Breast epithelium (tissue), 4 donors: ENCODE results near the gene HOXB4. TPM values are rescaled to one million over a fixed set of nuclear protein-coding genes. Genes with fewer than 3 reads are reported as not detected.

Experiments
- DNase-seq, 2 donors: peaks; one replicate each; pipeline ENCODE4 v3.0.0-alpha.2; 2019; ENCODE audit warnings: low spot score in 2 of 2
- H3K27ac ChIP-seq, 2 donors: fragments of 200-600 bp; sonication (generic) in 1 of 2; one replicate each; pipeline ENCODE4 v1.5.1; 2016 to 2019; ENCODE audit warnings: mild to moderate bottlenecking in 1 of 2
- H3K27me3 ChIP-seq, 2 donors: fragments of 200-600 bp; sonication (generic) in 1 of 2; one replicate each; pipeline versions ENCODE4 v1.5.1 to v1.6.0; 2017 to 2019; ENCODE audit warnings: control low read depth in 1 of 2, mild to moderate bottlenecking in 1 of 2
- H3K36me3 ChIP-seq: fragments of 200-600 bp; one replicate; pipeline ENCODE4 v1.5.1; 2019
- H3K4me1 ChIP-seq, 2 donors: fragments of 200-600 bp; sonication (generic); one replicate each; pipeline ENCODE4 v1.5.1; 2016 to 2019; ENCODE audit warnings: control low read depth in 1 of 2
- H3K4me3 ChIP-seq, 3 donors: fragments of 200-600 bp; sonication (generic); 1 replicate in 2 of 3; 2 replicates in 1 of 3; pipeline ENCODE4 v1.5.1; 2016 to 2019; ENCODE audit warnings: mild to moderate bottlenecking in 3 of 3, moderate library complexity in 2 of 3
- H3K9me3 ChIP-seq, 2 donors: fragments of 200-600 bp; sonication (generic) in 1 of 2; one replicate each; pipeline ENCODE4 v1.5.1; 2016 to 2019; ENCODE audit warnings: control low read depth in 1 of 2
- POLR2A ChIP-seq: fragments of 450-650 bp; IDR thresholded peaks from one replicate; pipeline ENCODE4 v1.6.1; 2016; ENCODE audit warnings: antibody characterized with exemption, mild to moderate bottlenecking, moderate library complexity
- POLR2AphosphoS5 ChIP-seq, 3 donors: sonication (generic); formaldehyde crosslinking; IDR thresholded peaks; one replicate each; pipeline ENCODE4 v1.6.1; 2017; ENCODE audit warnings: antibody characterized with exemption in 3 of 3
- intact Hi-C: fragments of 100-400 bp; cut with DNase I; formaldehyde crosslinking; loops from one replicate; pipeline ENCODE4 v1.15.1; 2023; ENCODE audit warnings: low total_unique reads
- total RNA-seq, 3 donors: library from RNA; depleted of rRNA; stranded (reverse); fragments of >200 nt; gene quantifications; one replicate each; pipeline ENCODE4 v1.1.0, GENCODE V29; 2016
- TF ChIP-seq, protein P1 (sequence below), 3 donors: fragments of 450-650 bp; IDR thresholded peaks; one replicate each; pipeline ENCODE4 v1.5.1; 2016 to 2017; ENCODE audit warnings: antibody characterized with exemption in 3 of 3, mild to moderate bottlenecking in 3 of 3, moderate library complexity in 3 of 3

HOXB4 gene
- total RNA-seq, 3 donors from 2014 or later: 2.2 to 7.5 (median 2.3) TPM

GRCh38 chr17:48545022-48545375 lies 33.2 kb downstream of the HOXB4 start, which contains the start of gene HOXB2:
TSS of gene HOXB2 (minus strand) at chr17:48545109. CDS start at chr17:48544911, 198 bp downstream.
- H3K27ac ChIP-seq: peak within 1 kb of the TSS; percentile 93 to 97
- peaks cover 0 to 14% of the 10 kb centered on the region in 2 donors for H3K27me3 ChIP-seq
- intact Hi-C loops: no loop called here
- DNase-seq: no peak
- H3K36me3 ChIP-seq: no peaks in the 10 kb centered on the region
- TF ChIP-seq POLR2A: no peak
- TF ChIP-seq POLR2AphosphoS5 (IDR thresholded peaks at IDR 0.05): no peak
- TF ChIP-seq, protein P1, sequence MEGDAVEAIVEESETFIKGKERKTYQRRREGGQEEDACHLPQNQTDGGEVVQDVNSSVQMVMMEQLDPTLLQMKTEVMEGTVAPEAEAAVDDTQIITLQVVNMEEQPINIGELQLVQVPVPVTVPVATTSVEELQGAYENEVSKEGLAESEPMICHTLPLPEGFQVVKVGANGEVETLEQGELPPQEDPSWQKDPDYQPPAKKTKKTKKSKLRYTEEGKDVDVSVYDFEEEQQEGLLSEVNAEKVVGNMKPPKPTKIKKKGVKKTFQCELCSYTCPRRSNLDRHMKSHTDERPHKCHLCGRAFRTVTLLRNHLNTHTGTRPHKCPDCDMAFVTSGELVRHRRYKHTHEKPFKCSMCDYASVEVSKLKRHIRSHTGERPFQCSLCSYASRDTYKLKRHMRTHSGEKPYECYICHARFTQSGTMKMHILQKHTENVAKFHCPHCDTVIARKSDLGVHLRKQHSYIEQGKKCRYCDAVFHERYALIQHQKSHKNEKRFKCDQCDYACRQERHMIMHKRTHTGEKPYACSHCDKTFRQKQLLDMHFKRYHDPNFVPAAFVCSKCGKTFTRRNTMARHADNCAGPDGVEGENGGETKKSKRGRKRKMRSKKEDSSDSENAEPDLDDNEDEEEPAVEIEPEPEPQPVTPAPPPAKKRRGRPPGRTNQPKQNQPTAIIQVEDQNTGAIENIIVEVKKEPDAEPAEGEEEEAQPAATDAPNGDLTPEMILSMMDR (IDR thresholded peaks at IDR 0.05): no peak
- peak within 1 kb of the TSS; percentile 57 to 95 (median 60) for H3K4me3 ChIP-seq
- H3K4me1 ChIP-seq: peaks cover 0 to 3% of the 10 kb centered on the region in 2 donors
- H3K9me3 ChIP-seq: no peaks in the 10 kb centered on the region

- Histone ChIP-seq H3K27ac (peak overlapping the region; percentile 93 to 97), H3K4me3 (peak overlapping the region; percentile 57 to 95 (median 60)), H3K9me3 (no peaks in the 10 kb centered on the region), H3K27me3 (peaks cover 0 to 14% of the 10 kb centered on the region in 2 donors), H3K4me1 (peaks cover 0 to 3% of the 10 kb centered on the region in 2 donors), H3K36me3 (no peaks in the 10 kb centered on the region)
- peak; percentile 62 to 81 for DNase-seq
- TF ChIP-seq, protein P1 (IDR thresholded peaks at IDR 0.05): no peak
- TF ChIP-seq POLR2A (peak; percentile 20), POLR2AphosphoS5 (IDR thresholded peaks at IDR 0.05) (peak in 2 of 3 donors; percentile 21 to 37)
- intact Hi-C loops: loop anchor here (5.0 kb wide), 1 partner anchor 33 kb away; the partner anchor contains the start of gene HOXB4
Measured at GRCh38 chr17:48544349-48545021, 33.7 kb downstream of the HOXB4 start.

DNA sequence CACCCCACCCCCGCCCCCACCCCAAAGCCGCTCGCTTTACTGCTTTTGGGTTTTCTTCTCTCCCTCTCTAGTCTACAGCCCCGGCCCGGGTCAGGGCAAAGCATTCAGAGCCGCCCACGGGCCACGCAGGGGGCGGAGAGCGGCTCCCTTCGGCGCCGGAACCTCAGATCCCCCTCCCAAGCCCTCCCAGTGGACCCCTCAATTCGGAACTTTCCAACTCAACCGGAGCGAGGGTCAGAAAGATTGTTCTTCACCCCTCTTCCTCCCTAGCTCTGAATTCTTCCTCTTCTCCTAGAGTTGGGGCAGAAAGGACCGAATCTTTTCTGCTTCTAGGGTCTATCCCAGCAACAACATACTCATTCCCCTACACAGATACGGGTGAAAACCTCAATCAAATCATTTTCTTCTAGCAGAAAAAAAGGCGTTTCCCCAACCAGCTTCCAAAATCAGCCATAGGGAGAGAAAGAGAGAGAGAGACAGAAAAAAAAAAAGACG lies 34.2 kb downstream of the HOXB4 start:
- TF ChIP-seq, protein P1 (IDR thresholded peaks at IDR 0.05): no peak
- TF ChIP-seq POLR2A (no peak), POLR2AphosphoS5 (IDR thresholded peaks at IDR 0.05) (no peak)
- Histone ChIP-seq H3K4me3 (peak overlapping the region; percentile 57 to 95 (median 60)), H3K27ac (peak overlapping the region; percentile 93 to 97), H3K36me3 (no peaks in the 10 kb centered on the region), H3K4me1 (peaks cover 0 to 3% of the 10 kb centered on the region in 2 donors), H3K9me3 (no peaks in the 10 kb centered on the region), H3K27me3 (peaks cover 0 to 14% of the 10 kb centered on the region in 2 donors)
- no peak for DNase-seq
- intact Hi-C loops: loop anchor here (5.0 kb wide), 1 partner anchor 33 kb away; the partner anchor contains the start of gene HOXB4

GRCh38 chr17:48543107-48543853 lies 34.9 kb downstream of the HOXB4 start:
- TF ChIP-seq, protein P1 (IDR thresholded peaks at IDR 0.05): peak; percentile 29 to 36 (median 34)
- peak in 2 of 3 donors; percentile 13 to 32 for TF ChIP-seq POLR2AphosphoS5 (IDR thresholded peaks at IDR 0.05)
- TF ChIP-seq POLR2A: no peak
- H3K36me3 ChIP-seq: no peaks in the 10 kb centered on the region
- peaks cover 0 to 14% of the 10 kb centered on the region in 2 donors for H3K27me3 ChIP-seq
- H3K4me1 ChIP-seq: peaks cover 0 to 3% of the 10 kb centered on the region in 2 donors
- peak overlapping the region; percentile 93 to 97 for H3K27ac ChIP-seq
- peak overlapping the region; percentile 57 to 95 (median 60) for H3K4me3 ChIP-seq
- H3K9me3 ChIP-seq: no peaks in the 10 kb centered on the region
- DNase-seq: peak in 1 of 2 donors; percentile 63
- intact Hi-C loops: loop anchor here (5.0 kb wide), 1 partner anchor 34 kb away; the partner anchor contains the start of gene HOXB4
